NCI-H146 (cell line): ENCODE results near the gene NLRP1.
A peak's percentile ranks its signal among the peaks of the same experiment; 100 is the strongest.
"Not testable (repeated sequence)": the region's sequence is repeated elsewhere in the genome, so short reads cannot be mapped to it uniquely, and the experiment has no call there.

Experiments
- DNase-seq: peaks from one replicate; lab custom pipeline; 2025; lab: John Stamatoyannopoulos, UW

Gene NLRP1

GRCh38 chr17:5587438-5588032 is 3.2 kb upstream of the NLRP1 start:
- peak; percentile 61 for DNase-seq

GRCh38 chr17:5585836-5586521 is 1.7 kb upstream of the NLRP1 start:
- DNase-seq, result no peak

GRCh38 chr17:5585287-5585794 is 1.0 kb upstream of the NLRP1 start:
- no peak for DNase-seq

DNA sequence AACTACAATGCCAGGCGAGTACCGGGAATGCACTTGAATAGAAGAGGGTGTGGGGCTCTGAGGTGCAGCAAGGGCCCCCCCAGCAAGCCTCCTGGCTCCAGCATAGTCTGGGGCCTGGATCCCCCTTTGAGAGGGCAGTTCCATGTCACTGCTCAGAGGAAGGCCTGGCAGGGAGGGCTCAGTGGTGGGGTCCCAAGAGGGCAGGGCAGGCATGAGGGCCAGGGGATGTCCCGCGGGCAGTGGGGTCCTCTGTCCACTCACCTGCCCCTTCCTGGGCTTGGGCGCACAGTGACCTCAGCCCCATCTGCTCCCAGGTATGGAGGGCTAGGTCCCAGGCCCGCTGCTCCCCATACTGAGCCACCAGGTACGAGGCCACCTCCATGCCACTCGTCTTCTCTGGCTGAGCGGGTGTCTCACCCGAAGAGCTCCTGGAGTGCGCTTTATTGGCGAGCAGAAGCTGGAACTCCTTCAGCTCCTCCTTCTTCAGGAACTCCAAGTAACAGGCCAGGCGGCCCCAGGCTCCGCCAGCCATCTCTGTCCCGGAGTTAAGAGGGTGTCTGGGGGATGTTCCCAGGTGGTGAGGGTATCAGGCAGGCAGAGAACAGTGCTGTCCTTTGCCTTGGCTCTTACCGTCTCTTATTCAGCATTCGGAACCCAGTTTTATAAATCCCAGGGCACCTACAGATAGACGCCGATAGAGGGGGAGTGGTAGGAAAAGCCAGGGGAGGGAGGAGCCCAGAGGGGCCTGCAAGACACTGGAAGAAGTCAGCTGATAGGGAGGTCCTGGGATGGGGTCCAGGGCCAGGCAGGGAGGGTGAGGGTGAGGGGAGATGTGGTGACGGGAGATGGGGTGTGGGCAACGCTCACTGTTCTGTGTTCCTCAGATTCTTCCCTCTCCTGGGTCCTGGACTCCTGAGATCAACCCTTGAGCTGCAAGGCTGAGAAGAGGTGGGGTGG is 605 bp downstream of the NLRP1 start:
- no peak for DNase-seq

GRCh38 chr17:5582209-5583185 is 1.8 kb downstream of the NLRP1 start:
- DNase-seq, result no peak

GRCh38 chr17:5581655-5582054 is 2.7 kb downstream of the NLRP1 start:
- DNase-seq, result no peak

- no peak for DNase-seq
These were observed 3.3 kb downstream of the NLRP1 start for GRCh38 chr17:5580969-5581368.

GRCh38 chr17:5580367-5580766 is 3.9 kb downstream of the NLRP1 start:
- no peak for DNase-seq

DNA sequence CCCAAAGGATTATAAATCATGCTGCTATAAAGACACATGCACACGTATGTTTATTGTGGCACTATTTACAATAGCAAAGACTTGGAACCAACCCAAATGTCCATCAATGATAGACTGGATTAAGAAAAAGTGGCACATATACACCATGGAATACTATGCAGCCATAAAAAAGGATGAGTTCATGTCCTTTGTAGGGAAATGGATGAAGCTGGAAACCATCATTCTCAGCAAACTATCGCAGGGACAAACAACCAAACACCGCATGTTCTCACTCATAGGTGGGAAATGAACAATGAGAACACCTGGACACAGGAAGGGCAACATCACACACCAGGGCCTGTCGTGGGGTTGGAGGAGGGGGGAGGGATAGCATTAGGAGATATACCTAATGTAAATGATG is 5.5 kb downstream of the NLRP1 start:
- DNase-seq, result not testable (repeated sequence)

DNA sequence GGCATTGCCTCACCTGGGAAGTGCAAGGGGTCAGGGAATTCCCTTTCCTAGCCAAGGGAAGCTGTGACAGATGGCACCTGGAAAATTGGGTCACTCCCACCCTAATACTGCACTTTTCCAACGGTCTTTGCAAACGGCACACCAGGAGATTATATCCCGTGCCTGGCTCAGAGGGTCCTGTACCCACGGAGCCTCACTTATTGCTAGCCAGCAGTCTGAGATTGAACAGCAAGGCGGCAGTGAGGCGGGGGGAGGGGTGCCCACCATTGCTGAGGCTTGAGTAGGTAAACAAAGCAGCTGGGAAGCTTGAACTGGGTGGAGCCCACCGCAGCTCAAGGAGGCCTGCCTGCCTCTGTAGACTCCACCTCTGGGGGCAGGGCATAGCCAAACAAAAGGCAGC is 11.3 kb downstream of the NLRP1 start:
- not testable (repeated sequence) for DNase-seq

DNA sequence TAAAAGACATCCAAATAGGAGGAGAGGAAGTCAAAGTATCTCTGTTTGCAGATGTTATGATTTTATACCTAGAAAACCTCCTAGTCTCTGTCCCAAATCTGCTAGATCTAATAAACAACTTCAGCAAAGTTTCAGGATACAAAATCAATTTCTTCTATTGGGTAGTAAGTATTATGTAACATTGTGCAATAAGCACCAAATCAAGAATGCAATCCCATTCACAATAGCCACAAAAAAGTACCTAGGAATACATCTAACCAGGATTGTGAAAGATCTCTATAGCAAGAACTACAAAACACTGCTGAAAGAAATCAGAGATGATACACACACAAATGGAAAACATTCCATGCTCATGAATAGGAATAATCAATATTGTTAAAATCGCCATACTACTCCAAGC is 13.0 kb downstream of the NLRP1 start:
- no peak for DNase-seq

DNA sequence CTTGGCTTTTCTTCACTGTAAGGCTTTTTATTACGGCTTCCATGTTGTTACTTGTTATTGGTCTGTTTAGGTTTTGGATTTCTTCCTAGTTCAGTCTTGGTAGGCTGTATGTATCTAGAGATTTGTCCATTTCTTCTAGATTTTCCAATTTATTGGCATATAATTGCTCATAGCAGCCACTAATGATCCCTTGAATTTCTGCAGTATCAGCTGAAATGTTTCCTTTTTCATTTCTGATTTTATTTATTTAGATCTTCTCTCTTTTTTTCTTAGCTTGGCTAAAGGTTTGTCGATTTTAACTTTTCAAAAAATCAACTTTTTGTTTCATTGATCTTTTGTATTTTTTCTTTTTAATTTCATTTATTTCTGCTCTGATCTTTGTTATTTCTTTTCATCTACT is 18.5 kb downstream of the NLRP1 start:
- no peak for DNase-seq

GRCh38 chr17:5563456-5563855 is 20.9 kb downstream of the NLRP1 start:
- DNase-seq, result no peak

DNA sequence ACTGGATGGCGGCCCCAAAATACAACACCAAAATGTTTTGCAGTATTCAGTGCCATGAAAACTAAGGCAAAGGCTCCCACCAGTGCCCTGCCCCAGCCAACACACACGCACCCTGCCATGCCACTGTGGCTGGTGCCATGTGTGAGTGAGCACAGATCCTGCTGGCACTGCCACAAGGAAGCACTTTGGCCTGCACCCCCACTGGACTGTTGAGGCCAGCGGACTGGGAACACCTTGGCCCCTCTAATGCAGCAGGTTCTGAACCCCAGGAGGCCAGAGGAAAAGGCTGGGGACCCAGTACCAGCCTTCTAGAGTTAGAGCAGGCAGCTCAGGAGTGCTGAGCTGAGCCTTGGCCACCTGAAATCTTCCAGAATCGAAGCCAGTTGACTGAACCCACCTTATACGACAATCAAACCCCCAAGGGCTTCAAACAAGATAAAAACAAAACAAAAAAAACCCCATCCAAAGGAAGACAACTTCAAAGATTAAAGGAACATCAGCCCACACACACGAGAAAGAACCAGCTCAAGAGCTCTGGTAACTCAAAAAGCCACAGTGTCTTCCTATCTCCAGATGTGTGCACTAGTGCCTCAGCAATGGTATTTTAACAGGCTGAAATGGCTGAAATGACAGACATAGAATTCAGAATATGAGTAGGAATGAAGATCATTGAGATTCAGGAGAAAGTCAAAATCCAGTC is 21.5 kb downstream of the NLRP1 start:
- DNase-seq, result no peak

GRCh38 chr17:5561736-5562571 is 22.4 kb downstream of the NLRP1 start:
- no peak for DNase-seq

- DNase-seq, result no peak
These were observed 23.8 kb downstream of the NLRP1 start for GRCh38 chr17:5560361-5560988.

DNA sequence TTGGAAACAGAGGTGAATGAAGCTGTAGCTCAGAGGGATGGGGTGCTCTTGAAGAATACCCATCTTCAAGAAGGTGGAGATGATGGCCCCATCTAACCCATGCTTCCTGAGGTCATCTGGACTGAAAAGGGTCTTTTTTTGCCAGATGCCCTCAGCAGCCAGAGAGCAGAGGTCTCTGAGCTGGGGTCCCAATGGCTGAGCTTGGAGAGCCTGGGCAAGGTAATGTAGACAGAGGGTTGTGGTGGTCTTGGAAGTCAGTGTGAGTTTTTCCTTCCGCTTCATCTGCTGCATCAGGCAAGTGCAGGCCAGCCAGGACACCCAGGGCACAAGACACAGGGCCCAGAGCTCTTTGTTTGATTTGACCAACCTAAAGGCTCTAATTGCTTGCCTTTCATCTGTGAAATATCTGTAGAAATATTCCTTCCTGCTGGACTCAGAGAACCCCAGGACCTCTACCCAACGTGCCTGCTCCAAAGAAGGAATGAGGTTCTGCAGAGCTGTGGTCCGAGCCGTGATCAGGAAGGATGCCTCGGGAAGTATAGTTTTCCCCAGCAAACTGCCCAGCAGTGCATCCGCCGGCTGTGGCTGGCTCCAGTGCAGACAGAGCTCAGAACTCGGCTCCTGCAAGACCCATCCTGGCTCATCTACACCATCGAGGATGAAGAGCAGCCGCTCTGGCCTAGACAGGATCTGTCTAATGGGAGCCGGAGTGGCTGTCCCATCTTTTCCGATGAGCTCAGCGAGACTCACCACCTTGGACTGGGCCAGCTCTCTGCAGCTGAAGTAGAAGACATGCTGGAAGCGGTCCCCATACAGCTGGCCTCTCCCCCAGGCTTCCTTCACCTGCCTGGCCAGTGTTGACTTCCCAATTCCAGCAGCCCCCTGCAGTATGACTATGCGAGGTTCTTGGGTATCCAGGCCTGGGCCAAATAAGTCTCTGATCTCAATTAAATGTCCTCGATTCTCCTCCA is 25.2 kb downstream of the NLRP1 start:
- DNase-seq, result no peak

GRCh38 chr17:5557990-5558389 is 26.3 kb downstream of the NLRP1 start:
- no peak for DNase-seq
